ENCODE results near the gene C2orf42.
"Not testable (repeated sequence)": the region's sequence is repeated elsewhere in the genome, so short reads cannot be mapped to it uniquely, and the experiment has no call there.

The C2orf42 gene

DNA sequence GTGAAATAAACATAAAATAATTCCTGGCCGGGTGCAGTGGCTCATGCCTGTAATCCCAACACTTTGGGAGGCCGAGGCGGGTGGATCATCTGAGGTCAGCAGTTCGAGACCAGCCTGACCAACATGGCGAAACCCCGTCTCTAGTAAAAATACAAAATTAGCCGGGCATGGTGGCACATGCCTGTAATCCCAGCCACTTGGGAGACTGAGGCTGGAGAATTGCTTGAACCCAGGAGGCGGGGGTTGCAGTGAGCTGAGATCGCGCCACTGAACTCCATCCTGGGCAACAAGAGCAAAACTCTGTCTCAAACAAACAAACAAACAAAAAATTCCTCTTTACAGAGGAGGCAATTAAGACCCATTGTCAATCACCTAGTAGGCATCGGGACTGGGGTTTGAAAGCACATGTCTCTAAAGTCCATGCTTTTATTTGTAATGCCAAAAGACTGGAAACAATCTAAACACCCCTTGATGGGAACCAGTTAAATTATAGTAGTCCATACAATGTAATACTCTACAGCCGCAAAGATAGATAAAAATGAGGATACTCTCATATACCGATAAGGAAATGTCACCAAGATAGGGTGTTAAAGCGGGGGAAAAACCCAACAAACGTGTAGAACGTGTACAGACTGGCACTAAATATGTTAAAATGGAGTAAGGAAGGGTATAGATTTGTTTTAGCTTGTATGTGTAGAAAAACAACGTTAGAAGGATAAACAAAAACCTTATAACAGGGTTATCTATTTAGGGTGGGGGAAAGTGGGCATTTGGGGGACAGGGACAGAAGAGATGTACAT, 59.3 kb downstream of the C2orf42 start:
- DNase-seq = not testable (repeated sequence)

DNA sequence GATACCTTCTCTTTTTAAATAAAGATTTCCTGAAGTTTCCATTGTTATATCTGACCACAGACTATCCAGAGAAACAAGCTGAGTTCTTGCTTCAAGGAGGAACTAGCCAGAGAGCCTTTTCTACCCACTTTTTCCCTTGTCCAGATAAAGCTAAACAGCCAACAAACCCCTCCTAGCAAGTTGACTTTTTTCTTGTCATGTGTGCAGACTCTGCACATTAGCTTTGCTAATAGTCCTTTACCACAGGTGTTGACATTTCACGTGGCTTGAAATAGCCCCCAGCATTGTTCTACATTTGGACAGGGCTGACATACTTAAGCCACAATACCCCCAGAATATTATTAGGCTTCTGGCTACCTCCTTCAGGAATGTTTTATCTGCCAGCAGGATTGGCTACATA, 62.8 kb downstream of the C2orf42 start:
- DNase-seq = no peak

DNA sequence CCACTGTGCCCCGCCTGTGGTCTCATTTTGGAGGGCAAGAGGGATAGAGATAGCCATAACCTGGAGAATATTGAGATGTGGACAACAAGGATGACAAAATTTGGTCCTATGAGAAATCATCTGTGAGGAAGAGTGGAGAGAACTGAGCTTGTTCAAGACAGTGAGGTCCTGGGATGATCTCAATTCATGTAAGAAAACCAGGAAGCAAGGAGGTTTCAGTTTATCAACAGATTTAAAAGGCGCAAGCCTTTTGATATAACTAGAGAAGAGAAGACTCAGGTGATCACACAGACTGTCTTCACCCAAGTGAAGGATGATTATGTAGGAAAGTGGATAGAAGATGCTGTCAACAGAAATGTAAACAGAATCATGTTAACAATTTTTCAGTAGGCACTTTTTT, 64.4 kb downstream of the C2orf42 start:
- no peak for DNase-seq

DNA sequence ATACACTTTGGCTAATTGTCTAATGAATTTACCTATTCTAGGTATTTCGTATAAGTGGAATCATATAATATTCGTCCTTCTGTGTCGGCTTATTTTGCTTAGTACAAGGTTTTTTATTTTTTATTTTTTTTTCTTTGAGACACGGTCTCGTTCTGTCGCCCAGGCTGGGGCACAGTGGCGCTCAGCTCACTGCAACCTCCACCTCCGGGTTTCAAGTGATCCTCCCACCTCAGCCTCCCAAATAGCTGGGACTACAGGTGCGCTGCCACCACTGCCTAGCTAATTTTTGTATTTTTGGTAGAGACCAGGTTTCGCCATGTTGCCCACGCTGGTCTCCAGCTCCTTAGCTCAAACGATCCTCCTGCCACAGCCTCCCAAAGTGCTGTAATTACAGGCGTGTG, 65.3 kb downstream of the C2orf42 start:
- DNase-seq = no peak

DNA sequence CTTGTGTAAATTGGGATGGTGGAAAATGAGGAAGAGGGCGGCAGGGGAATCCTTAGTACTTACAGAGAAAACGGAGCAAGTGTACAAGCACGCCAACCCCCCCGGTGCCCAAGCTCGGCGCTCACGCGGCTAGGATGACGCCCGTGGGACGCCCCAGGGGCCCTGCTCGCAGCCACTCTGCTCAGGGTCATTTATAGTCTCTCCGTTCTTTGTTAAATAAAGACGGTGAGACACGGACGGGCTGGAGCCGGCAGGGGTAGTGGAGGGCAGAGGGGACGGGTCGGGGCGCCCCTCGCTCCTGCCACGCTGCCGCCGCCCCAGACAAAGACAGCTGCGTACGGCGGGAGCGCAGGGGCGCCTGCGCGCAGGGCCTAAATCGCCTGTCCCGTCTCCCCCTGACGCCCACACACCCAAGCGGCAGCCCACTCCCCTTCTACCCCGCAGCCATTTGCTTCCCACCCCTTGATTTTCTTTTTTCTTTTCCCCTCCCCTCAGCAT, 65.8 kb downstream of the C2orf42 start:
- peak; percentile 63 to 70 for DNase-seq

DNA sequence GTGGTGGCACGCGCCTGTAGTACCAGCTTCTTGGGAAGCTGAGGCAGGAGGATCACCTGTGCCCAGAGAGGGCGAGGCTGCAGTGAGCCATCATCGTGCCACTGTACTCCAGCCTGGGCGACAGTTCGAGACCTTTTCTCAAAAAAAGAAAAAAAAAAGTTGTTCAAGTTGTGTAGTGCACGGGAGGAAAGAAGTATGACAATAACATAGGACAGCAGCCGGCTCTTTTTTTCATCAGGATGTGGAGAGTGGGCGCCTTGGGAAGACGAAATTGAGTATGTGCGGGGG, 67.0 kb downstream of the C2orf42 start:
- DNase-seq = no peak

DNA sequence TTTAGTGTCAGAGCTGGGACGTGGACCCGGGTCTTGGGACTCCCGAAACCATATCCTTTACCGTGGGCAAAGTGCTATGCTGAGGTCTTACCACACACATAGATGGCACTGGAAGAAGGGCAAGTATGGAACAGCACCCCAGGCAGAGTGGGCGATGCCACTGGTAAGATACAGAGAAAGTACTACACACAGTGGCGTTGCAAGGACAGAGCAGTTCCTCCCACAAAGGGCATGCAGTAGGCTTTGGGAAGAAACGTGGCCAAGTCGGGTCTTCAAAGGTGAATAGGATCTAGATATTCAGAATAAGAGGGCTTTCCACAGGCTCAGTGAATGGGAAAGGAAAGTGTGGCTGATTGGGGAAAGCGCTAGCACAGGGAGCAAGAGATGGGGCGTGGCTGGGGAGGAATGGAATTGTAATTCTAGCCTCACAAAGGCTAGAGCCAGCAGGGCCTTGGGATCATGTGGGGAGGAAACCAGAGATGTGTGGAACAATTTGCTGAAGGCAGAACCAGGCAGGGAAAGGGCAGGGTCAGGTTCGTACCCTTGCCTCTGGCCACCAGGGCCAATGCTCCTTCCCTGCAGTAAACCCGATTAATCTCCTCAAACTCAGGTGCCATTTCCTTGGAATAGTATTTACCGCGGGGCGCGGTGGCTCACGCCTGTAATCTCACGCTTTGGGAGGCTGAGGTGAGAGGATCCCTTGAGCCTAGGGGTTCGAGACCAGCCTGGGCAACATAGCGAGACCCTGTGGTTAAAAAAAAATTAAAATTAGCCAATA, 67.6 kb downstream of the C2orf42 start:
- DNase-seq = no peak

DNA sequence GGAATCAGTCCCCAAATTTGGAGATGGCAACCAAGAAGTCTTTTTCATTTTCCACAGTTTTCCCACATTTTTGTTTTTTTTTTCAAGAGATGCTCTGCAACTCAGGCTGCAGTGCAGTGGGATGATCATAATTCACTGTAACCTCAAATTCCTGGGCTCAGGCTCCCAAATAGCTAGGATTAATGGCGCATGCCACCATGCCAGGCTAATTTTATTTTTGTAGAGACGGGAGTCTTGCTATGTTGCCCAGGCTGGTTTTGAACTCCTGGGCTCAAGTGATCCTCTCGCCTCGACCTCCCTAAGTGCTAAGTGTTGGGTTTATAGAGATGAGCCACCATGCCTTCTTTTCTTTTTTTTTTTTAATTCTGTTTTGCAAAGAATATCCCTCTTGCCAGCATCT, 68.3 kb downstream of the C2orf42 start:
- DNase-seq = no peak

DNA sequence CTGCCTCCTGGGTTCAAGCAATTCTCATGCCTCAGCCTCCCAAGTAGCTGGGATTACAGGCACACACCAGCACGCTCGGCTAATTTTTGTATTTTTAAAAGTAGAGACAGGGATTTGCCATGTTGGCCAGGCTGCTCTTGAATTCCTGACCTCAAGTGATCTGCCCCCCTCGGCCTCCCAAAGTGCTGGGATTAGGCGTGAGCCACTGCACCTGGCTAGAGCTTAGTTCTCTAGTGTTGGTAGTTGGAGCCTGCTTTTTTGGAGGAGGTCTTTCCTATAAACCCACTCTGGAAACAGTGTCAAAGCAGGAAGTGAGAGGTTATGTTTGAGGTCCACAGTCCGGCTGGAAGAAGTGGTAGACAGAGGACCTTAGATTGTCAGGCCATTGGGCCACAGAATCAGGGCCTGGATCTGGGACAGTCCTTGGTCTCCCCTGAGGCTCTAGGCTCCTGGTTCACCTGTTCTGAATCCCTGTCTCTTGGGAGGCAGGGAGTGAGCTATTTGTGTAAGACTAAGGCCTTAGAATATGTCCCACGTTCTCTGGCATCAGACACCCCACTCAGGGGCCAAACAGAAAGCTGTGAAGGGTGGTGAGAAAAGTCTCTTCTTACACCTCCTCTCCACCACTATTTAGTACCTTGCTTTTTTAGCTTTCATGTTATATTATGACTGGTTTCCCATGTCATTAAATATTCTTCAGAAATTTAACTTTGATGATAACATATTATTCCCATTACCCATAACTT, 69.0 kb downstream of the C2orf42 start:
- no peak for DNase-seq

DNA sequence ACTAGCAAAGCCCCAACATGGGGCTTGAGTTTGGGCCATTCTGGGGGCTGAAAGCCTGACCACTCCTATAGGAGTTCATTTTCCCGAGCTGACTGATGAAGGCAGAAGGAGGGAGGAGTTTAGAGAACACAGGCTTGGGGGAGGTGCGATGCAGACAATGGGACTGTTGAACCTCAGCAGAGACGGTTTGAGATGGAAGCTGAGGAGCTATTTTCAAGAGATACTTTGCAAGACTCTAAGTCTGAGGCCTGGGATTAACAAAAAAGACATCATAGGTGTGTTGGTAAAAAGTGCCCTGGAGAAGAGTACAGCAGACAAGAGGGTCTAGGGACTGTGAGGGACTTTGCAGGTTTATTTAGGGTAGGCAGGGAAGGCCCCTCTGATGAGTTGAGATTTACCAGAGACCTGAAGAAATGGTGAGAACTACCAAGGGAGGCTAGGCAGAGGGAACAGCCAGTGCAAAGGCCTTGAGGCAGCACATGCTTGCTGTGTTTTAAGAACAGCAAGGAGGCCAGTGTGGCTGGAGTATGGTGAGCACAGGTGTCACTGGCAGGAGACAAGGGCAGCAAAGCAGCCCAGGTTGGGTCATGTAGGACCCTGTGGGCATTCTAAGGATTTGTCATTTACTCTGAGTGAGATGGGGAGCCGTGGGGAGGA, 71.9 kb downstream of the C2orf42 start:
- DNase-seq = no peak

DNA sequence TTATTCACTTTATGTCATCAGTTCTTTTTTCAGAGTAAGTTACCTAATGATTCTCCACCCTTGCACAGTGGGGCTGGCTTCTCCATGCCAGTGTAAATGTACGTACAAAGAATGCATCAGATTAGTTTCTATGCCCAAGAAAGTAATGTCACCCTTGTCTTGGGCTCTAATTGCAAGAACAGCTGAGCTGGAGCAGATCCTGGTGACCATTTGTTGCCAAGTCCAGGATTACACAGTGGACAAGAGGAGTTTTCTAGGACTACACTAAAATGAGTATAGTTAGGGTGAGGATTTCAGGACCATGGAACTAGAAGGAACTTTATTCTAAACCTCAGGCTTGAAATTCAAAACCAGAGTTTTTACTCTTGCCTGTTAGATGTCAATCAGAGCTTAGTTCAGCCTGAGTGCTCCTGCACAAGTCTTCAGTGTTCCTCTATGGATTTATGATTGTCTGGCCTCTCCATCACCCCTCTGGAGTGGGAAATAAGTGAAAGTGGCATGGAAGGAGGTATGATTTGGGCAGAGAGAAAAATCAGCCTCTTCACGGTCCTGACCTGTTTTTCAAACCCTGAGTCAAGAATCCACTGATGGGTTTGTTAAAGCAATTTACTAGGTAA, 73.8 kb downstream of the C2orf42 start:
- no peak for DNase-seq

DNA sequence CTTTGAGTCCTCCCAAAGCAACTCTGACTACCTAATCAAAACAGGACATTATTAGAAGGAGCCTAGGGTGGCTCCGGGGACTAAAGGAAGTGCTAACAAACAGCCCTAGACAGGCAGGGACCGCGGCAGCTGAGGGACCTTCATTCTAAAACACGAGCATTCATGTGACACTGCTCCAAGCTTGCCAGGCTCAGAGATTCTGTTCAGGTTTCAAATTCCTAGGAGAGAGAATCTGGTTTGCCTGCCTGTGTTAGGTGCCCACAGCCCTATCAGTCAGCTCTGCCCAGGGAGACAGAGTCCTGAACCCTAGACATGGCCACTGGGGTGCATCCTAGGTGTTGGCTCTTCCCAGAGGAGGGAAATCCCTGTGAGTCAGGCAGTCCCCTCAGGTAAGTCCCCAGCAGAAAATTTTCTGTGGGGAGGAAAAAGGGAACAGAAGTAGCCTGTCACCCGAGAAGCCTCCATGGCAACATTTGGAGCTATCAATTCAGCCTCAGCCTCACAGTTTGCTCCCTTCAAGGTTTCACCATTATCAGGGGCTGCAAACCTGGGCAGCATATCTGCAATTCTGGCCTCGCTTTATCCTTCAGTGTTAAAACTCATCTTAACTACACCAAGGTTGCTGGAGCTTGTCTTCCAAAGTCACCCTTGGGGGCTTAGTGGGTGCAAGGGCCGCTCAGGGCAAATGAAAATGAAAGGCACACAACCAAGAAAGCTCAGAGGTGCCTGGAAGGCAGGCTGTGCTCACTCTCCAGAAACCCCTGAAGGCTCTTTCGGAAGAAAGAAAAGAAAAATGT, 75.0 kb downstream of the C2orf42 start:
- no peak for DNase-seq

DNA sequence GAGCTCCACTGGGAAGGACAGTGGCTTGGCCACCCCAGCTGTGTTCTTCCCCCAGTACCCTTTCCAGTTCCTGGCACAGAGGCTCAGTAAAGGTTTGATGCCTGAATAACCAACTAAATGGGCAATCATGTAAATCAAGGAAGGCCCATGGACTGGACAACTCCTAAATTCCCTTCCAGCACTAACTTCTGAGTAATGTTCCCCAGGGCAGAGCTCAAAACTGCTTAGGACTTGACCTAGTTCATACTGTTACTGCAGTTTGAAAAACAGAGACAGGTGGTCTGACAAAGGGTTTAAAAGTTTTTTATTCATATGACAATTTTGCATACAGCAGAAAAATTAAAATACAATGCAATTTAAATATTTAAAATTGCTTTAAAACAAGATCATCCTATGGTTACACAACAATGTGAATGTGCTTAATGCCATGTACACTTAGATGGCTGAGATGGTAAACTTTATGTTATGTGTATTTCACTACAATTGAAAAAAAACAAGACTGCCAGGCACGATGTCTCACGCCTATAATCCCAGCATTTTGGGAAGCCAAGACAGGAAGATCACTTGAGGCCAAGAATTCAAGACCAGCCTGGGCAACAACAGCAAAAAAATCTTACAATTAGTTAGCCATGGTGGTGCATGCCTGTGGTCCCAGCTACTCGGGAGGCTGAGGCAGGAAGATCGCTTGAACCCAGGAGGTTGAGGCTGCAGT, 77.3 kb downstream of the C2orf42 start:
- no peak for DNase-seq

DNA sequence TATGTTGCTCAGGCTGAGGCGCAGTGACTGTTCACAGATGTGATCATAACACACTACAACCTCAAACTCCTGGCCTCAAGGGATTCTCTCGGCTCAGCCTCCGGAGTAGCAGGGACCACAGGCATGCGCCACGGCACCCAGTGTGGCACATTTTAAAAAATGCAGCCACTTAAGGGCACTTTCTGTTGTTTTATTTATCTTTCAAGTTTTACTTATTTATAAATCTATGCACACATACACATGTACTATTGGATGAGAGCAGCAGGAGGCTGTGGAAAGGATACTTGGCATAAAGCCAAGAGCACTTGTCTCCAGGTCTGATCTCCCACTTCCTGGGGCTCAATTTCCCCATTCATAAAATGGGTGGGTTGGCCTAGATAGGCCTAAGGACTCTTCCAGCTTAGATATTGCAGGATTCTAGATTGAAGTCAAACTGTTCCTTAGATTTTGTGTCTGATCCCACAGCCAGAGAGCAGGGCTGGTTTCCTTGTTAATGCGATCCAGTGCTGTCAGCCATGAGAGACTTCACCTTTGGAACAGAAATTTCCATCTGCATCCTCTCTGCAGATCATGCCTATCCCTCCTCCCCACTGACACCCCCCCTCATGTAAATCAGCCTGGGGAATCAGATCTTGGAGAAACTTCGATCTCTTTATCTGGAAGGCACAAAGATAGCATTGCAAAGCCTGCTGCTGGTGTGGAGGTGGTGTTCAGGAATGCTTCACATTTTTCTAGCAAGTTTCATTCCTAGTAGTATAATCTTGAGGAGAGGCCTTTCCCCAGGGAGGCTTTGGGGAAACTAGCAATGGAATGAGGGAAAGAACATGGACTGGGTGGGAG, 78.8 kb downstream of the C2orf42 start:
- no peak for DNase-seq

DNA sequence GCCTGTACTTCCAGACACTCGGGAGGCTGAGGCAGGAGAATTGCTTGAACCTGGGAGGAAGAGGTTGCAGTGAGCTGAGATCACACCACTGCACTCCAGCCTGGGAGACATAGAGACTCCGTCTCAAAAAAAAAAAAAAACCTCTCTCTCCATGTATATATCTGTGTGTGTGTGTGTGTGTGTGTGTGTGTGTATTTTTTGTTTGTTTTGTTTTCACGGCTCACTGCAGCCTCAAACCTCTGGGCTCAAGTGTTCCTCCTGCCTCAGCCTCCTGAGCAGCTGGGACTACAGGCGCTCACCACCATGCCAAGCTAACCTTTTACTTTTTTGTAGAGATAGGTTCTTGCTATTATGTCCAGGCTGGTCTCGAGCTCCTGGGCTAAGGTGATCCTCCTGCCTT, 80.4 kb downstream of the C2orf42 start:
- DNase-seq = not testable (repeated sequence)

DNA sequence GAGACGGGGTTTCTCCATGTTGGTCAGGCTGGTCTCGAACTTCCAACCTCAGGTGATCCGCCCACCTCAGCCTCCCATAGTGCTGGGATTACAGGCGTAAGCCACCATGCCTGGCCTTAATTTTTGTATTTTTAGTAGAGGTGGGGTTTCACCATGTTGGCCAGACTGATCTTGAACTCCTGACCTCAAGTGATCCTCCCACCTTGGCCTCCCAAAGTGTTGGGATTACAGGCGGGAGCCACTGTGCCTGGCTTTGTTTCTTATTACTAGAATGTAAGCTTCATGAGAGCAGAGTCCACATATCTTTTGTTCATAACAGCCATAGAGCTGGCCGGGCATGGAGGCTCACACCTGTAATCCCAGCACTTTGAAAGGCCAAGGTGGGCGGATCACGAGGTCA, 84.7 kb downstream of the C2orf42 start:
- not testable (repeated sequence) for DNase-seq

DNA sequence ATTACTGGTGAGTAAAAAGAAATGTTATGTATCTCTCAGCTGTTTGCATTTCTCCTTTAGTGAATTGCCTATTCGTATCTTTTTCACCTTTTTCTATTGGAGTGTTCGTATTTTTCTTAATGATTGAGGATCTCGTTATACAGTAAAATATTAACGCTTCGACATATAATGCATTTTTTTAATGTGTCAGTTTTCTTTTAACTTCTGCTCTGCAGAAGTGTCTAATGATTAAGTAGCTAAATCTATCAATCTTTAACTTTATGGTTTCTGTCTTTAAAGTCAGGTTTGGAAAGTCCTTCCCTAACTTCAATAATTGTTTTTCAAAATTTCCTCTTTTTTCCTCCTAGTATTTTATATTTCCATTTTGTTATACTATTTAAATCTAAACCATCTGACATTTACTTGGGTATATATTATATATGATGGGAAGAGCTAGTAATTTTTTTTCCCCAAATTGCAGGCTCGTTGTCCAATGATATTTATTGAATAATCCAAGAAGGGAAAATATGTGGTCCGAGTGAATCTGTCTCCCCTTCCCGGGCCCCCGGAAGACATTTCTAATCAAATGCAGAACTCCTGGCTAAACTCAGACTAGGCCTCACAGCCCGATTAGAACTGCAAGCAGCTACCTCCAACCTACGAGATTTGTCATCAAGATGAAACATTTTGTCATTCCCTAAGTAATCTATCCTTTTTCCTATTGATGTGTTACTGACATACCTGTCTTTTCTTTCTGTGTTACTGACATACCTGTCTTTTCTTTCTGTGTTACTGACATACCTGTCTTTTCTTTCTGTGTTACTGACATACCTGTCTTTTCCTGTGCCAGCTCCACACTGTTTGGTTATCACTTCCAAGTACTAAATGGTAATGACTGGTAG, 86.3 kb downstream of the C2orf42 start:
- DNase-seq = peak; percentile 46 to 64

DNA sequence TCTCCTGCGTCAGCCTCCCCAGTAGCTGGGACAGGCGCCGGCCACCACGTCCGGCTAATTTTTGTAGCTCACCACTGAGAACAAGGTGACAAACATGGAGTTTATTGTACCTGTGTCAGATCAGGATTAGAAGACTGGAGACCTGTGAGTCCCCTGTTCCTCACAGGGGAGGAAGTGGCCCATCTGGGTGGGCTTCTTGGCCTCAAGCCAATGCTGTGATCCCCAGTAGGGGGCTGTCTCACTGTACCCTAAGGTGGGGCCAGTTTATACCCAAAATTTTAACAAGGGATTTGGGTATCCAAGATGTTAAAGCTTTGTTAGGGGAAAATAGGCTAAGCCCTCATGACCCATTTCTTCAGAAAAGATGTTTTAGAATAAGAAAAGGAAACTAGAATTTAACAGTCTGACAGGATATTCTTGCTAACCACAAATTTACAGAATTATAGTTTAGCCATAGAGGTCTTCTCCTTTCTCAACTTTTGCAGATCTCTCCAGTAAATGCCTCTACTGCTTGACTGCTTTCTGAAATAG, 87.2 kb downstream of the C2orf42 start:
- DNase-seq = no peak
